HUES6 (cell line): ENCODE measurements around the gene POLA1.

Source experiments
- H3K27ac ChIP-seq: 2 replicates; pipeline ENCODE4 v1.7.0; 2013; ENCODE audit warnings: low read depth, mild to moderate bottlenecking, low read length, inconsistent platforms
- H3K27me3 ChIP-seq: 2 replicates; pipeline ENCODE4 v1.6.1; 2013; ENCODE audit warnings: low read length; ENCODE audit not compliant: control insufficient read depth, insufficient read depth
- H3K36me3 ChIP-seq: 2 replicates; pipeline ENCODE4 v1.6.1; 2013; ENCODE audit warnings: low read length; ENCODE audit not compliant: control insufficient read depth, insufficient read depth
- H3K4me1 ChIP-seq: 2 replicates; pipeline ENCODE4 v1.6.1; 2013; ENCODE audit warnings: low read length; ENCODE audit not compliant: control insufficient read depth, insufficient read depth
- H3K4me3 ChIP-seq: 2 replicates; pipeline ENCODE4 v1.5.1; 2013; ENCODE audit warnings: low read depth, low read length
- H3K9ac ChIP-seq: one replicate; pipeline ENCODE4 v1.6.1; 2013; ENCODE audit warnings: mild to moderate bottlenecking, low read length
- H3K9me3 ChIP-seq: 2 replicates; pipeline ENCODE4 v1.6.1; 2013; ENCODE audit warnings: low read depth, low read length; ENCODE audit not compliant: control insufficient read depth, insufficient read depth

Gene POLA1

DNA sequence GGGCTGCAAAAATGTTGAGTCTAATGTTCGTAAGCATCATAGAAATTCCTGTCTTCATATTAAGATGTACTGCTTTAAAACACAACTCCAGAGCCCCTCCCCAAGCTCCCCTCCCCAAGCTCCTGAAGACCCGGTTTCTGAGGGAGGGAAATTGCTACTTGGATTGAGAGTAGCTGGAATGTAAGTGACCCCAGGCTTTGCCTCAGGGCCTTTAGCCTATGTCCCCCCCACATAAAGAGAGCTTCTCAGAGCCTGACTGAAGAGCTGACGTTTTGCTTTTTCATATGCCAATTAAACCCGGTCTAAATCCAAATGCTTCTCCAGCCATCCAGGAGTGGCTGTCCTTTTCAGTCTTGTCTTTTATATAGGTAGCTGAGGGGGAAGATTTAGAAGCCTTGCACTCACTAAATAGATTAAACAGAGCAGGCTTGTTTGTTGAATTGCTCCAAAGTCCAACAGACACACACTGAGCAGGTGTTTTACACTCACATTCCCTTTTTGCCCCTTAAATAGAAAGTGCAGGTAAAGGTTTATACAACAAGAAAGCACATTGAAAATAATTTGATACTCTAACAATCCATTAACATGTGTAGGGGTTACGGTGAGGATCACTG, 302.5 kb downstream of the POLA1 start:
- Histone ChIP-seq H3K9me3 (no peaks in the 10 kb centered on the region), H3K4me1 (peaks cover 75% of the 10 kb centered on the region), H3K4me3 (no peak overlapping the region), H3K36me3 (no peaks in the 10 kb centered on the region), H3K27ac (no peak overlapping the region), H3K27me3 (peaks cover 59% of the 10 kb centered on the region), H3K9ac (peak overlapping the region; percentile 17)

DNA sequence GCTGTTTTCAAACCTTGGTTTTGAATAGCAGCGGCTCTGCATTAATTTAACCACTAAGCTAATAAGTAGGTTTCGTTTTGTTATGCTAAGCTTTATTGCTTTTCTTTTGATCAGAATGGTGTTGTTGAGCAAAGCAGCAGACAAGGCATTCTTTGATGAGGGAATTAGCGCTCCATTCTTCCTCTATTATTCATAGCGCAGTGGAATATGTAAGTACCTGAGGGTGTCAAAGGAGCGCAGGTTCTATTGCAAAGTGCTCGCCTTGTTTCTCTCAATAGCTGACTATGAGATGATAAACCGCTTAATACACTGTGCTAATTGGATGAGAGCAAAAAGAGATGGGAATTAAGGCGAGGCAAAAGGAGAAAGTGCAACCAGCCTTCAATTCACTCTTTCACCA, 305.8 kb downstream of the POLA1 start:
- Histone ChIP-seq H3K4me1 (peaks cover 79% of the 10 kb centered on the region), H3K9me3 (no peaks in the 10 kb centered on the region), H3K9ac (no peak overlapping the region), H3K36me3 (no peaks in the 10 kb centered on the region), H3K27ac (no peak overlapping the region), H3K4me3 (peak overlapping the region; percentile 2; the same call in 1 of the 2 replicates), H3K27me3 (peaks cover 85% of the 10 kb centered on the region)

DNA sequence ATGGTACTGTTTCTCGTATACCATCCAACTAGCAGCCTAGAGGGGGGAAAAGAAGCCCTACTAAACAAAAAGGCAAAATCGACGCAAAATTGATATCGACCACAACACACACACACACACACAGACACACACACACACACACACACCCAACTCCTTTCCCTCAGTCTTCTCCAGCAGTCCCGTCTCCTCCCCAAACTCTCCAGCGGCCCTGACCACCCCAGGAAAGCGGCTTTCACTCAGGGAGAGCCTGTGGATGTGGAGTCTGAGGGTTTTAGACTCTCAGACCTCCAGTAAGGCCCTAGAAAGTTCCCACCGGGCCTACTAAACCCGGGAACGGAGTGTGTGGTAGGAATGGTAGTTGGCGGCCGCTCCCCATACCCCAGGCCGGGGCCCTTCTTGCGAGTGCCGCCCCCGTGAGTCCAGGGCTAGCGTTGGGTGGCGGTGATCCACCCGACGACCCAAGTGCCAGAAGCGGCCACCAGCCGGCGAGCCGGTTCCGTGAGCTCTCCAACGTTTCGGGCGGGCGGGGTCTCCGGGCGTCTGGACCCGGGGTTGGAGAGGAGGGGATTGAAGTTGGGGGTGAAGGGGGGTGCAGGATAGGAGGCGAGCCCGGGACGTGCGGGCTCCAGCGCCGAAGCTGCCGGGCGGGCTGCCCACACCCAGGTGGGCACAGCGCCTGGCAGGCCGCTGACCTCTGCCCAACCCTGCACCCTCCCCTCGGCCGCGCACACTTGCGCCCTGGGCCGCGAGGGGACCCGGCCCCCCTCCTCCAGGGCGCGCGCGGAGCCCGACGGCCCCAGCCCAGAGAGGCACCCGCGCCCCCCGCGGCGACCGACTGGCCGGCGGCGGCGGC, 308.3 kb downstream of the POLA1 start:
- no peak overlapping the region for H3K27ac ChIP-seq
- H3K4me1 ChIP-seq = peaks cover 77% of the 10 kb centered on the region
- H3K9ac ChIP-seq = no peak overlapping the region
- H3K4me3 ChIP-seq = peak overlapping the region; percentile 79
- H3K27me3 ChIP-seq = peaks cover 97% of the 10 kb centered on the region
- no peaks in the 10 kb centered on the region for H3K9me3 ChIP-seq
- no peaks in the 10 kb centered on the region for H3K36me3 ChIP-seq

DNA sequence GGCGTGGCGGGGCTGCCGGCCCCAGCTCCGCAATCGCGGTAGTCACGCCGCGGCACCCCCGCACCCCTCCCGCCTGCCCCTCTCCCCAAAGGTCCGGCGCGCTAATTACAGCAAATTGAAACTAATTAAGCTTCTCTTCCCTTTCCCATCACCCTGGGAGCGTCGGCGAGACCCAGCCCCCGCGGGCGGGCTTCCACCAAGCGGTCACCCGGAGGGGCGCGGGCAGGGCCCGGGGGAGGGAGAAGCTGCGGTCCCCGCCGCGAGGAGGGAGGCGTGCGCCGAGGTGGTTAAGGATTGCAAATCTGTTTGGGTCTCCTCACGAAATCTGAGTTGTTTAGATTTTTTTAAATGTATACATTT, 308.9 kb downstream of the POLA1 start:
- peaks cover 72% of the 10 kb centered on the region for H3K4me1 ChIP-seq
- no peak overlapping the region for H3K27ac ChIP-seq
- no peaks in the 10 kb centered on the region for H3K9me3 ChIP-seq
- peak overlapping the region; percentile 79 for H3K4me3 ChIP-seq
- H3K36me3 ChIP-seq = no peaks in the 10 kb centered on the region
- peaks cover 99% of the 10 kb centered on the region for H3K27me3 ChIP-seq
- H3K9ac ChIP-seq = peak overlapping the region; percentile 45

DNA sequence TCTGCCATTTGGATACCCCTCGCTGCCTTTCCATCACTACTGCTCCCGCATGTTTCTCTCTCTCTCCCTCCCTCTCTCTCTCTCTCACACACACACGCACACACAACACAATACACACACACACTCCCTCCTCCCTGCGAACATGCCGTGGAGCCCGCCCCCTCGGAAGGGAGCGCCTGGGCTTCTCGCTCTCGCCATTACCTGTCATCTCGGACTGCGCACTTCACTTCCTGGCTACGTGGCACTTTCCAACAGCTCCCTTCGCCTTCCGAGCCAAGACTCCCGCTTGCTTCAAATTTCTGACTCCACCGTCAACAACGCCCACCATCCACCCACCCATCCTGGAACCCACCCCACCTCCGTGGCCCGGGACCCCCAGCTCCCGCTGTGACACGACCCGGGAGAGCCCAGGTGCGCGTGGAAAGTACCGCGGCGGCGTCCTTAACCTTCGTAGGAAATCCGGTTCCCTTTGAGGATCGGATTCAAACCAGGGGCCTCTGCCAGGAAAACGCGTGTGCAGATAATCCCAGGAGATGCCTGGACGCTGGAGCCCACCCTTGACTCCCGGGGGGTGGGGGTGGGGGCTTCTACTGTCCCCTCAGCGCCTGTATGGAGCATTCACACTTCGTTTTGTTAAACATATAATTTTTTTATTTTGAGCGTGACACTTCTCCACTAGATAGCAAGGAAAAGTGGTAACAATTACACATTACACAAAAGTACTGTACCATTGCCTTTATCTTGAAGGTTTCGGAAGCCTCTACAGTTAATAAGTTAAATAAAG, 309.5 kb downstream of the POLA1 start:
- peak overlapping the region; percentile 45 for H3K9ac ChIP-seq
- H3K27me3 ChIP-seq = peaks cover 99% of the 10 kb centered on the region
- H3K4me1 ChIP-seq = peaks cover 66% of the 10 kb centered on the region
- no peaks in the 10 kb centered on the region for H3K9me3 ChIP-seq
- H3K36me3 ChIP-seq = no peaks in the 10 kb centered on the region
- no peak overlapping the region for H3K27ac ChIP-seq
- peak overlapping the region; percentile 79 for H3K4me3 ChIP-seq

DNA sequence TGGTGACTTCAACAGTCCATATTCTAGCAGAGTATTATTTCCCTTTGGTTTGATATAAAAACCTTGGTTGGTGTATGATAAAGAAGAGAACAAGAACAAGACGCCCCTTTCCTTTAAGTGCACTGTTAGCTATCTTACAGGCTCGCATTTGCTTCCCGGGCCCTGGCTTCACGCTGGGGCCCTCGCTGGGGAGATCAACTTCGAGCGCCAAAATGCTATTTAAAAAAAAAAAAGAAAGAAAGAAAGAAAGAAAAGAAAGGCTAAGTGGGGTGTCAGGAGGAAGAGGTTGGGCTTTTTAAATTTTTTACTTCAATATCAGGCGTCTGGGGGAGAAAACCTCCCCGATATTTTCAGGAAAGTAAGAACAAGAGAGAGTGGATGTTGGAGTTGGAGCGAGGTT, 310.3 kb downstream of the POLA1 start:
- Histone ChIP-seq H3K4me3 (peak overlapping the region; percentile 79), H3K27ac (no peak overlapping the region), H3K27me3 (peaks cover 99% of the 10 kb centered on the region), H3K9ac (no peak overlapping the region), H3K4me1 (peaks cover 60% of the 10 kb centered on the region), H3K36me3 (no peaks in the 10 kb centered on the region), H3K9me3 (no peaks in the 10 kb centered on the region)

DNA sequence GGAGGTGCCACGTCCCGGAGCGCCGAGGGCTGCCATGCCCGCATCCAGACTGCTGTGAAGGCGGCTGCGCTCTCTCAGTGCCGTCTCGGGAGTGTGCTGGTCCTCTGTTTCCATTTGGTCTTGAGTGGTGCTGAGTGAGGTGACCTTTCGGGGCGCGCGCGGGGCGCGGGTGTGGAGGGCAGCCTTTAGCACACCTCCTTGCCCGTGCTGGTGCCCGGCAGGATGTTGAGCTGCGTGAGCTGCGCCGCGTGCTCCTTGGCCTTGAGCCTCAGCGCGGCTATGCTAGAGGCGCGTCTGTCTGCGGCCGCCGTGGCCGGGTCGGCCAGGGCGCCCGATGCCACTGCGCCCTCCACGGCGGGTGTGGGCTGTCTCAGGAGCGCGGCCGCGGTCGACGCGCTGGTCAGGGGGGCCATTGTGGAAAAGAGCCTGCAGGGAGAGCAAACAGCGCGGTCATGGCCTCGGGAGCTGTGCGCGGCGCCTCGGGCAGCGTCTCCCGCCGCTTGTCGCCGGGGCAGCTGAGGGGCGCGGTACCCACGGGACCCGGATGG, 310.8 kb downstream of the POLA1 start:
- no peaks in the 10 kb centered on the region for H3K9me3 ChIP-seq
- H3K36me3 ChIP-seq = no peaks in the 10 kb centered on the region
- H3K27ac ChIP-seq = no peak overlapping the region
- H3K4me3 ChIP-seq = peak overlapping the region; percentile 53
- H3K9ac ChIP-seq = peak overlapping the region; percentile 34
- peaks cover 60% of the 10 kb centered on the region for H3K4me1 ChIP-seq
- peaks cover 99% of the 10 kb centered on the region for H3K27me3 ChIP-seq

DNA sequence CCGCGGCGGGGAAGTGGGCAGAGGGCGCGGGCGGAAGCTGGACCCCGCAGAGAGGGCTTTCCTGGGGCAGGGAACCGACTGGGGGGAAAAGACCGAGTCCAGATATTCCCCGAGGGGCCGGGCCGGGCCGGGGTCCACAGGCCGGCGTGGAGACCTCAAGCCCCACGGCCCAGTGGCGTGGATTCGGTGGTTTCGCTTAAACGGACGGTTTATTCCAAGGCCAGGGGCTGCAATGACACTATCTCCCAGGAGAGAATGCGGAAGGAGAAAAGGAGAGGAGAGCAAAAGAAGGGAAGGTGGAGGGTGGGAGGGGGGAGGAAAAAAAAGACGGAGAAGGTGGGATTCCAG, 311.3 kb downstream of the POLA1 start:
- H3K36me3 ChIP-seq = no peaks in the 10 kb centered on the region
- peaks cover 59% of the 10 kb centered on the region for H3K4me1 ChIP-seq
- H3K27ac ChIP-seq = no peak overlapping the region
- peaks cover 99% of the 10 kb centered on the region for H3K27me3 ChIP-seq
- no peaks in the 10 kb centered on the region for H3K9me3 ChIP-seq
- H3K4me3 ChIP-seq = peak overlapping the region; percentile 53
- H3K9ac ChIP-seq = no peak overlapping the region

DNA sequence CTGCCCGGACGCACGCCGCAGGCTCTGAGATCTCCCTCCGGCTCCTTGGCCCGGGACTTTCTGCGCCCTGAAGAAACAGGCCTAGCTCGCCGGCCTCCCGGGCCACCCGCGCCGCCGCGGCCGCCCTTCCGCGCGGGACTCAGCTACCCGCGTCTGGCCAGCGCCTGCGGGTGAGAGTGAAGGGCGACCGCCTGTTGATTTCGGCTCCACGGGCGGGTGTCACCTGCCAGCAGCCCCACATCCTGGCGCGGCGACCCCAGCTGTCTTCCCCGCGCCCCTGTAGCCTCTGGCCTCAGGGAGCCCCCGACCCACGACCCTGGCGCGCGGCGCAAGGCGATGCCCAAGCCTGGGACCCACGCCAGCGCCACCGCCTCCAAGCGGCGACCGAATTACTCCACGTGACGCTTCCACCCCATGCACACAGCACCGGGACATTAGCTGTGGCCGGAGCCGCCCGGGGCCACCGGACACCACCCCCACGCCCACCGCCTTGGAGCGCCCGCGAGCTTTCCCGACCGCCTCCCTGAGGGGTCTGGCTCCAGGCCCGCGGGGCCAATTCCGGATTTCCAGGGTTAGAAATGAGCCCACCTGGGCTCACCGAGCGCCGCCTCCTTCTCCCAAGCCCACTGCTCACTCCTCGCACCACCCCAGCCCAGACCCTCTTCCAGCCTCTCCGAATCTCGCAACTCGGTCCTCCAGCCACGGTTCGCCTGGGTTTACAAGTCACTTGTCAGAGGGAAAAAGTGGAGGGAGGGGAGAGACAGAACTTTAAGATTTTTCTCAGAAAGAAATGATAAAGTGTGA, 311.9 kb downstream of the POLA1 start:
- H3K27ac ChIP-seq = no peak overlapping the region
- H3K4me1 ChIP-seq = peaks cover 59% of the 10 kb centered on the region
- H3K9ac ChIP-seq = no peak overlapping the region
- no peaks in the 10 kb centered on the region for H3K9me3 ChIP-seq
- H3K27me3 ChIP-seq = peaks cover 100% of the 10 kb centered on the region
- no peaks in the 10 kb centered on the region for H3K36me3 ChIP-seq
- peak overlapping the region; percentile 53 for H3K4me3 ChIP-seq

DNA sequence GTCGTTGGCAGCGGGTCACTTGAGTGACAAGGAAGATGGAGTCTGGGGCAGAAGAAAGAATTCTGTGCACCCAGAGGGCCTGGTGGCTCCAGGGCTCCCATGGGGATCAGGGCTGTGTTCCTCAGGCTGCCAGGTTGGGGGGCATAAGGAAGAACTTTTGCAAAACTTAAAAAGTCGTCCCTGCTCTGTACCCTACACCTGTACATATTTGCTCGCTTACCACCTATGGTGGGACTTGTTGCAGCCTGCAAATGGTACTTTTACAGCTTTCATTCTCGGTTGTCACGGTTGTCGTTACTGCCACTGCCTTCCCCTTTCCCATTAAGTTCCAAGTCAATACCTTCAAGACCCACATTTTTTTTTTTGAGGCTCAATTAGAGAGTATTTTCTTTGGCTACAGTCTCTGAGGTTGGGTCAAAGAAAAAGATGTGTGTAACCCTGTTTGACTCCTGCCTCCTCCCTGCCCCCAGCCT, 312.9 kb downstream of the POLA1 start:
- H3K9me3 ChIP-seq = no peaks in the 10 kb centered on the region
- no peak overlapping the region for H3K9ac ChIP-seq
- peak overlapping the region; percentile 51 for H3K4me3 ChIP-seq
- no peak overlapping the region for H3K27ac ChIP-seq
- peaks cover 59% of the 10 kb centered on the region for H3K4me1 ChIP-seq
- H3K36me3 ChIP-seq = no peaks in the 10 kb centered on the region
- peaks cover 100% of the 10 kb centered on the region for H3K27me3 ChIP-seq
